SK-N-SH treated with all-trans-retinoic acid at 6 μM for 48 hours (cell line): ENCODE measurements around the gene PTPRN2.

ENCODE experiments used
- TCF4 ChIP-seq: fragments of 250-450 bp; sonication (Bioruptor Pico); IDR thresholded peaks from 2 replicates; pipeline ENCODE4 v1.8.0; 2021; ENCODE audit warnings: mild to moderate bottlenecking, moderate library complexity, borderline replicate concordance
- TF ChIP-seq, protein P1 (sequence below): fragments of 250-450 bp; sonication (Bioruptor Pico); IDR thresholded peaks from 2 replicates; pipeline ENCODE4 v1.8.0; 2021; ENCODE audit warnings: low read depth, mild to moderate bottlenecking, moderate library complexity, borderline replicate concordance
- TF ChIP-seq, protein P2 (sequence below): fragments of 250-450 bp; sonication (Bioruptor Pico); IDR thresholded peaks from 2 replicates; pipeline ENCODE4 v1.5.0; 2020; ENCODE audit warnings: mild to moderate bottlenecking, moderate library complexity

- TF ChIP-seq TCF4, result no peak
- TF ChIP-seq, protein P1, sequence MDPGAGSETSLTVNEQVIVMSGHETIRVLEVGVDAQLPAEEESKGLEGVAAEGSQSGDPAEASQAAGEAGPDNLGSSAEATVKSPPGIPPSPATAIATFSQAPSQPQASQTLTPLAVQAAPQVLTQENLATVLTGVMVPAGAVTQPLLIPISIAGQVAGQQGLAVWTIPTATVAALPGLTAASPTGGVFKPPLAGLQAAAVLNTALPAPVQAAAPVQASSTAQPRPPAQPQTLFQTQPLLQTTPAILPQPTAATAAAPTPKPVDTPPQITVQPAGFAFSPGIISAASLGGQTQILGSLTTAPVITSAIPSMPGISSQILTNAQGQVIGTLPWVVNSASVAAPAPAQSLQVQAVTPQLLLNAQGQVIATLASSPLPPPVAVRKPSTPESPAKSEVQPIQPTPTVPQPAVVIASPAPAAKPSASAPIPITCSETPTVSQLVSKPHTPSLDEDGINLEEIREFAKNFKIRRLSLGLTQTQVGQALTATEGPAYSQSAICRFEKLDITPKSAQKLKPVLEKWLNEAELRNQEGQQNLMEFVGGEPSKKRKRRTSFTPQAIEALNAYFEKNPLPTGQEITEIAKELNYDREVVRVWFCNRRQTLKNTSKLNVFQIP (CRISPR knock-in tag), result no peak
- TF ChIP-seq, protein P2, sequence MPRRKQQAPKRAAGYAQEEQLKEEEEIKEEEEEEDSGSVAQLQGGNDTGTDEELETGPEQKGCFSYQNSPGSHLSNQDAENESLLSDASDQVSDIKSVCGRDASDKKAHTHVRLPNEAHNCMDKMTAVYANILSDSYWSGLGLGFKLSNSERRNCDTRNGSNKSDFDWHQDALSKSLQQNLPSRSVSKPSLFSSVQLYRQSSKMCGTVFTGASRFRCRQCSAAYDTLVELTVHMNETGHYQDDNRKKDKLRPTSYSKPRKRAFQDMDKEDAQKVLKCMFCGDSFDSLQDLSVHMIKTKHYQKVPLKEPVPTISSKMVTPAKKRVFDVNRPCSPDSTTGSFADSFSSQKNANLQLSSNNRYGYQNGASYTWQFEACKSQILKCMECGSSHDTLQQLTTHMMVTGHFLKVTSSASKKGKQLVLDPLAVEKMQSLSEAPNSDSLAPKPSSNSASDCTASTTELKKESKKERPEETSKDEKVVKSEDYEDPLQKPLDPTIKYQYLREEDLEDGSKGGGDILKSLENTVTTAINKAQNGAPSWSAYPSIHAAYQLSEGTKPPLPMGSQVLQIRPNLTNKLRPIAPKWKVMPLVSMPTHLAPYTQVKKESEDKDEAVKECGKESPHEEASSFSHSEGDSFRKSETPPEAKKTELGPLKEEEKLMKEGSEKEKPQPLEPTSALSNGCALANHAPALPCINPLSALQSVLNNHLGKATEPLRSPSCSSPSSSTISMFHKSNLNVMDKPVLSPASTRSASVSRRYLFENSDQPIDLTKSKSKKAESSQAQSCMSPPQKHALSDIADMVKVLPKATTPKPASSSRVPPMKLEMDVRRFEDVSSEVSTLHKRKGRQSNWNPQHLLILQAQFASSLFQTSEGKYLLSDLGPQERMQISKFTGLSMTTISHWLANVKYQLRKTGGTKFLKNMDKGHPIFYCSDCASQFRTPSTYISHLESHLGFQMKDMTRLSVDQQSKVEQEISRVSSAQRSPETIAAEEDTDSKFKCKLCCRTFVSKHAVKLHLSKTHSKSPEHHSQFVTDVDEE (CRISPR knock-in tag), result no peak
Measured at GRCh38 chr7:157918326-157919080, 669.1 kb downstream of the PTPRN2 start.
